GM10266 (cell line): ENCODE results near the gene TGM2.

ENCODE experiments used
- DNase-seq: peaks from one replicate; pipeline ENCODE4 v3.0.0; 2012; ENCODE audit errors: extremely low spot score
- CTCF ChIP-seq: IDR thresholded peaks from 2 replicates; pipeline ENCODE4 v1.5.1; 2012; ENCODE audit warnings: mild to moderate bottlenecking, low read depth; ENCODE audit not compliant: control insufficient read depth, insufficient read depth; ENCODE audit errors: missing control alignments

The TGM2 gene

GRCh38 chr20:38153401-38153800, 11.7 kb downstream of the TGM2 start:
- no peak for DNase-seq
- no peak for TF ChIP-seq CTCF

GRCh38 chr20:38152621-38153221, 12.3 kb downstream of the TGM2 start:
- DNase-seq: no peak
- no peak for TF ChIP-seq CTCF

GRCh38 chr20:38152175-38152620, 12.9 kb downstream of the TGM2 start:
- no peak for TF ChIP-seq CTCF
- peak; percentile 79 for DNase-seq

- no peak for DNase-seq
- TF ChIP-seq CTCF: no peak
Measured at GRCh38 chr20:38151455-38151854, 13.6 kb downstream of the TGM2 start.

- no peak for TF ChIP-seq CTCF
- DNase-seq: no peak
Measured at GRCh38 chr20:38150335-38151170, 14.5 kb downstream of the TGM2 start.

GRCh38 chr20:38148328-38149102, 16.6 kb downstream of the TGM2 start:
- TF ChIP-seq CTCF: no peak
- DNase-seq: no peak
